Right lobe of liver (tissue), 6 donors: ENCODE results near the gene KRT84. TPM values are rescaled to one million over a fixed set of nuclear protein-coding genes. Genes with fewer than 3 reads are reported as not detected.

Experiments used
- ATAC-seq, 4 donors: fragments of 200-7000 bp; cut with Tn5 transposase; one replicate each; pipeline ENCODE4 v1.9.1; 2020; ENCODE audit warnings: mild to moderate bottlenecking in 4 of 4, moderate library complexity in 4 of 4
- DNase-seq, 3 donors: peaks; one replicate each; pipeline ENCODE4 v3.0.0-alpha.2; 2020
- H3K27ac ChIP-seq, 3 donors: fragments of 200-600 bp; one replicate each; pipeline ENCODE4 v1.8.0; 2022
- H3K27me3 ChIP-seq, 2 donors: fragments of 200-600 bp; one replicate each; pipeline ENCODE4 v1.8.0; 2022
- H3K36me3 ChIP-seq, 4 donors: fragments of 200-600 bp; sonication (generic) in 1 of 4; one replicate each; pipeline versions ENCODE4 v1.5.1 to v1.8.0; 2017 to 2022; ENCODE audit warnings: control low read depth in 1 of 4
- H3K4me1 ChIP-seq, 4 donors: fragments of 200-600 bp; sonication (generic) in 1 of 4; one replicate each; pipeline versions ENCODE4 v1.5.1 to v1.8.0; 2017 to 2022; ENCODE audit warnings: control low read depth in 1 of 4
- H3K4me3 ChIP-seq, 3 donors: fragments of 200-600 bp; one replicate each; pipeline ENCODE4 v1.8.0; 2022
- H3K9me3 ChIP-seq, 4 donors: fragments of 200-600 bp; sonication (generic) in 1 of 4; one replicate each; pipeline versions ENCODE4 v1.5.1 to v1.8.0; 2017 to 2022; ENCODE audit warnings: control low read depth in 1 of 4
- POLR2A ChIP-seq: fragments of 450-650 bp; IDR thresholded peaks from one replicate; pipeline ENCODE4 v1.6.1; 2017; ENCODE audit warnings: antibody characterized with exemption, mild to moderate bottlenecking
- WGBS: methylation state at CpG from one replicate; pipeline ENCODE4 v1.1.6; 2018; ENCODE audit warnings: low coverage, low lambda C conversion rate; ENCODE audit not compliant: insufficient coverage; ENCODE audit errors: missing lambda C conversion rate; 5-methylcytosine and 5-hydroxymethylcytosine counted together
- intact Hi-C, 2 donors: fragments of 100-400 bp; cut with DNase I; formaldehyde crosslinking; loops; one replicate each; pipeline versions ENCODE4 v1.11.2 to v1.14.1; 2022
- total RNA-seq, 6 experiments: library from RNA; depleted of rRNA in 2 of 6; stranded (reverse); fragments of >200 nt in 2 of 6; fragmentation: NEBNext Ultra II Directional in 3 of 6; extraction: Animal tissue kit (Norgen Biotek cat#: 25700) in 3 of 6; gene quantifications; one replicate each; pipeline versions ENCODE4 v1.1.0 to v1.2.4, GENCODE V29; 2016 to 2023
- TF ChIP-seq, protein P1 (sequence below), 4 donors: fragments of 200-600 bp in 3 of 4; fragments of 450-650 bp in 1 of 4; IDR thresholded peaks; one replicate each; pipeline versions ENCODE4 v1.5.1 to v1.8.0; 2016 to 2022; ENCODE audit warnings: antibody characterized with exemption in 4 of 4, mild to moderate bottlenecking in 2 of 4
- donor health status: DM: no; HTN: yes; CAD: no.
- donor health status: DM: no; HTN: no; CAD: no.
- donor health status: DM: no; HTN: no; CAD: no.
- donor health status: DM: no; HTN: yes; CAD: no.
- donor health status: DM: no; HTN: yes; CAD: no.

KRT84 gene
- total RNA-seq, 6 experiments from 2014 or later: not detected

DNA sequence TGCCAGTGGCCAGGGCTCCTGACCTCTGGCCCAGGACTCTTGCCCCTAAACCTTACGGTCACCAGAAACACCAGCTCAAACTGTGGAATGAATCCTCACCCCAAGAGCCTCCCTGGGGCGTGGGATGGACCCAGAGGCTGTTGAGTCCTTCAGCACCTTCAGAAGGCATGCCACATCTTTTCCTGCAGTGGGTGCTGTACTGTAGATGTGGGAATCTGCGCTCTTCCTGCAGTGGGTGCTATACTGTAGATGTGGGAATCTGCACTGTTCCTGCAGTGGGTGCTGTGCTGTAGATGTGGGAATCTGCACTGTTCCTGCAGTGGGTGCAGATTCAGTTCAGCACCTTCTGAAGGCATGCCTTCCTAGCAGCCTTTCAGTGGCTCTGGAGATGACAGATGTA lies 19.5 kb upstream of the KRT84 start:
- no peak overlapping the region for H3K27ac ChIP-seq
- ATAC-seq: no peak
- no peaks in the 10 kb centered on the region for H3K4me1 ChIP-seq
- intact Hi-C loops: no loop called here
- no peak overlapping the region for H3K4me3 ChIP-seq
- no peaks in the 10 kb centered on the region for H3K27me3 ChIP-seq
- H3K36me3 ChIP-seq: no peaks in the 10 kb centered on the region
- DNase-seq: no peak
- WGBS: no CpG with 5 or more reads among the region's 3 CpGs
- no peaks in the 10 kb centered on the region for H3K9me3 ChIP-seq
- TF ChIP-seq POLR2A: no peak
- TF ChIP-seq, protein P1, sequence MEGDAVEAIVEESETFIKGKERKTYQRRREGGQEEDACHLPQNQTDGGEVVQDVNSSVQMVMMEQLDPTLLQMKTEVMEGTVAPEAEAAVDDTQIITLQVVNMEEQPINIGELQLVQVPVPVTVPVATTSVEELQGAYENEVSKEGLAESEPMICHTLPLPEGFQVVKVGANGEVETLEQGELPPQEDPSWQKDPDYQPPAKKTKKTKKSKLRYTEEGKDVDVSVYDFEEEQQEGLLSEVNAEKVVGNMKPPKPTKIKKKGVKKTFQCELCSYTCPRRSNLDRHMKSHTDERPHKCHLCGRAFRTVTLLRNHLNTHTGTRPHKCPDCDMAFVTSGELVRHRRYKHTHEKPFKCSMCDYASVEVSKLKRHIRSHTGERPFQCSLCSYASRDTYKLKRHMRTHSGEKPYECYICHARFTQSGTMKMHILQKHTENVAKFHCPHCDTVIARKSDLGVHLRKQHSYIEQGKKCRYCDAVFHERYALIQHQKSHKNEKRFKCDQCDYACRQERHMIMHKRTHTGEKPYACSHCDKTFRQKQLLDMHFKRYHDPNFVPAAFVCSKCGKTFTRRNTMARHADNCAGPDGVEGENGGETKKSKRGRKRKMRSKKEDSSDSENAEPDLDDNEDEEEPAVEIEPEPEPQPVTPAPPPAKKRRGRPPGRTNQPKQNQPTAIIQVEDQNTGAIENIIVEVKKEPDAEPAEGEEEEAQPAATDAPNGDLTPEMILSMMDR (IDR thresholded peaks at IDR 0.05): no peak

DNA sequence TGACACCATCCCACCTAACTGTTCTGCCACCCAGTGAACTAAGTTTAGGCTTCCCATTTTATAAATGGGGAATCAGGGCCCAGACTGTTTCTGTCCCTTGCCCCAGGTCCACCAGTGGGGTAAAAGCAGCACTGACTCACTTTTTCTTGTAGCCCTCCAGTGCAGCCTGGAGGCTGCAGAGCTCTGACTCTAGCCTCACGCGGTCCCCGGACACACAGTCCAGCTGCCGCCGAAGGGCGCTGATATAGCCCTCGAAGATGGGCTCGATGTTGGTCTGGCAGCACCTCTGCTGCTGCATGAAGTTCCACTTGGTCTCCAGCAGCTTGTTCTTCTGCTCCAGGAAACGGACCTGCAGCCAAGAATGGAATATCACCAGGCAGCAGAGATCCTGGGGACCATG lies 18.1 kb upstream of the KRT84 start:
- no peaks in the 10 kb centered on the region for H3K4me1 ChIP-seq
- no peak overlapping the region for H3K4me3 ChIP-seq
- WGBS: no CpG with 5 or more reads among the region's 9 CpGs
- no peaks in the 10 kb centered on the region for H3K36me3 ChIP-seq
- intact Hi-C loops: no loop called here
- DNase-seq (no peak), ATAC-seq (no peak)
- TF ChIP-seq POLR2A: no peak
- TF ChIP-seq, protein P1 (IDR thresholded peaks at IDR 0.05): no peak
- no peak overlapping the region for H3K27ac ChIP-seq
- H3K9me3 ChIP-seq: no peaks in the 10 kb centered on the region
- H3K27me3 ChIP-seq: no peaks in the 10 kb centered on the region

DNA sequence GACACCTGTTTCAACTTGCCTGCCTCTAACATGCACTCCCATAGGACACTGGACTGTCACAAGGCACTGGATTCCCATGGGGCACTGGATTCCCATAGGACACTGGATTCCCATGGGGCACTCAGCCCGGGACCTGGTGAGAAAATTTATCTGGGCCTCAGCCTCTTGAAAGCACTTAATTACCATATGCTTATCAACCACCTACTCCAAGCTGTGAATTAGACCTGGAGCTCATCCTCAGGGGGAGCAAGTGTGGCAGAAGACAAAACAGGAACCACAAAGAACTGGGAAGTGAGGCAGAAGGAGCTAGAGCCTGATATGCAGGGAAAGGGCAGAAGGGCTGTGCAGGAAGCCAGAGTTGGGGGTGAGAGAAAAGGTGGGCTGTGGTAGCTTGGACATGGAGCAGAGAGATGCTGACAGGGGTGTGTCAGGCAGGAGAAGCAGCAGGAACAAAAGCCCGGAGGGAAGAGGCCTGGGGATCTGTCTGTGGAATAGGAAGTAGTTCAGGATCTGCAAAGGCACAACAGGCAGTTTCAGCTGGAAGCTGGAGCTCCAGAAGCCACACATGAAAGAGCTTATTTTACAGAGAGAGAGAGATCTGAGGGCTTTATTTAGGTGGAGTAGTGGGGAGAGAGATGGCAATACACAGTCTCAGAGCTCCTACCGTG lies 17.6 kb upstream of the KRT84 start:
- ATAC-seq: no peak
- Histone ChIP-seq H3K9me3 (no peaks in the 10 kb centered on the region), H3K36me3 (no peaks in the 10 kb centered on the region), H3K27me3 (no peaks in the 10 kb centered on the region), H3K4me3 (no peak overlapping the region), H3K27ac (no peak overlapping the region), H3K4me1 (no peaks in the 10 kb centered on the region)
- intact Hi-C loops: no loop called here
- 80% methylated on average over 1 of the region's 3 CpGs for WGBS
- TF ChIP-seq, protein P1 (IDR thresholded peaks at IDR 0.05): no peak
- no peak for TF ChIP-seq POLR2A
- no peak for DNase-seq

DNA sequence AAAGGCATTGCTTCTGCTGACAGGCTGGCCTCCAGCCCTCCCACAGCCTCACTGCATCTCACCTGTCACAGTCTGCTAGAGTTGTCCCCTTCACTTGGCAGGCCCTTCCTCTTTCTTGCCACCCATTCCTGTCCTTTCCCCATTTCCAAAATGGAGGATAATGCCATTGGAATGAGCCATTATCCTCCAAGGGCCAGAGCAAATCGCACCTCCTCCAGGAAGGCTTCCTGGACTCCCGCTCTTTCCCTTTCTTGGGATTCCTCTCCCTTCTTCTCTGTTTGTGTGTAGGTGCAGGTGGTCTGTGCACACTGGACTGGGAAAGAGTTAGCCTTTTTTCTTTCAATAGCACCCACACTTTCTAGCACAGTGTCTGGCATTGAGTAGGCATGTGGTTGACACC lies 16.9 kb upstream of the KRT84 start:
- H3K9me3 ChIP-seq: no peaks in the 10 kb centered on the region
- H3K4me1 ChIP-seq: no peaks in the 10 kb centered on the region
- ATAC-seq: no peak
- no peak for TF ChIP-seq POLR2A
- TF ChIP-seq, protein P1 (IDR thresholded peaks at IDR 0.05): no peak
- no peaks in the 10 kb centered on the region for H3K27me3 ChIP-seq
- no peak overlapping the region for H3K27ac ChIP-seq
- intact Hi-C loops: no loop called here
- DNase-seq: no peak
- 75% methylated on average over 2 of the region's 2 CpGs for WGBS
- no peak overlapping the region for H3K4me3 ChIP-seq
- no peaks in the 10 kb centered on the region for H3K36me3 ChIP-seq

DNA sequence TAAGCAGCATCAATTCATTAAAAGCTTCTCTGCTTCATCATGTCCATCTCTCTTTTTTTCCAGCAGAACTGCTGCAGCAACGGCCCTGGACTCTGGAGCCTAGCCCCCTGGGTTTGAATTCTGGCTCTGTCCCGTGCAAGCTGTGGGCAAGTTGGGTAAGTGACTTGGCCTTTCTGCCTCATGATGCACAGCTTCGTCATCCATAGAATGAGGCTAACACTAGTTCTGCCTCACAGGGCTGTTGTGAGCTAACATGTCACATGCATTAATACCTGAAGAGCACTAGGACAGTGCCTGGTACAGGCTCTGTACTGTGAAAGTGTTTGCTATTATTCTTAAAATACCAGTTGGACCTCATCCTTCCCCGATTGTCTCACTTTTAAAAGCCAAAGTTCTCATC lies 16.5 kb upstream of the KRT84 start:
- TF ChIP-seq POLR2A: no peak
- TF ChIP-seq, protein P1 (IDR thresholded peaks at IDR 0.05): no peak
- intact Hi-C loops: no loop called here
- no peak overlapping the region for H3K4me3 ChIP-seq
- H3K36me3 ChIP-seq: no peaks in the 10 kb centered on the region
- no peaks in the 10 kb centered on the region for H3K9me3 ChIP-seq
- DNase-seq (no peak), ATAC-seq (no peak)
- WGBS: 71% methylated on average over 3 of the region's 4 CpGs
- no peaks in the 10 kb centered on the region for H3K27me3 ChIP-seq
- H3K4me1 ChIP-seq: no peaks in the 10 kb centered on the region
- H3K27ac ChIP-seq: no peak overlapping the region
